PC-3 (cell line): ENCODE data around the gene SNAPC2. TPM values are rescaled to one million over a fixed set of nuclear protein-coding genes. Genes with fewer than 3 reads are reported as not detected.
A peak's percentile ranks its signal among the peaks of the same experiment; 100 is the strongest.

ENCODE experiments used
- ATAC-seq: fragments of 200-7000 bp; cut with Tn5 transposase; 2 replicates; pipeline ENCODE4 v1.9.1; 2020; ENCODE audit warnings: mild to moderate bottlenecking, moderate library complexity
- BruUV-seq: library from RNA; stranded (reverse); fragments of 400-500 nt; replicated peaks from 2 replicates; lab custom pipeline; 2021; lab: Mats Ljungman, UMichigan
- CTCF ChIA-PET: fragments of 300-600 bp; sonication (Branson Sonifier 250); formaldehyde crosslinking; loops from one replicate; lab custom pipeline; 2022; ENCODE audit warnings: antibody characterized with exemption; lab: Charles Lee
- POLR2A ChIA-PET: fragments of 300-600 bp; sonication (Branson Sonifier 250); formaldehyde crosslinking; loops from one replicate; lab custom pipeline; 2022; ENCODE audit warnings: antibody characterized with exemption; ENCODE audit not compliant: unreplicated experiment; lab: Charles Lee
- DNase-seq: peaks from one replicate; pipeline ENCODE4 v3.0.0-alpha.2; 2015
- H2AFZ ChIP-seq: fragments of 300-600 bp; sonication (generic); 2 replicates; pipeline ENCODE4 v1.6.0; 2016; ENCODE audit warnings: antibody characterized with exemption, low read length
- H3F3A ChIP-seq: fragments of 300-600 bp; sonication (generic); one replicate; pipeline ENCODE4 v1.6.0; 2017; ENCODE audit warnings: antibody characterized with exemption, low read length, control low read depth, mild to moderate bottlenecking; ENCODE audit not compliant: unreplicated experiment
- H3K27ac ChIP-seq: fragments of 300-600 bp; sonication (generic); 2 replicates; pipeline ENCODE4 v1.5.1; 2016; ENCODE audit warnings: mild to moderate bottlenecking, low read length
- H3K27me3 ChIP-seq: fragments of 300-600 bp; sonication (generic); 2 replicates; pipeline ENCODE4 v1.6.1; 2016; ENCODE audit warnings: low read length, mixed read lengths
- H3K36me3 ChIP-seq: fragments of 300-600 bp; sonication (generic); 2 replicates; pipeline ENCODE4 v1.6.1; 2016; ENCODE audit warnings: low read depth, mixed run types, low read length, mixed read lengths
- H3K4me1 ChIP-seq: fragments of 300-600 bp; sonication (generic); 2 replicates; pipeline ENCODE4 v1.5.1; 2016; ENCODE audit warnings: low read length; ENCODE audit not compliant: insufficient read depth
- H3K4me2 ChIP-seq: fragments of 300-600 bp; sonication (generic); 2 replicates; pipeline ENCODE4 v1.6.0; 2016; ENCODE audit warnings: low read length
- H3K4me3 ChIP-seq: fragments of 300-600 bp; sonication (generic); 2 replicates; pipeline ENCODE4 v1.5.1; 2016; ENCODE audit warnings: mild to moderate bottlenecking, low read length, mixed read lengths
- H3K79me2 ChIP-seq: fragments of 300-600 bp; sonication (generic); 2 replicates; pipeline ENCODE4 v1.6.1; 2017; ENCODE audit warnings: low read length, mixed read lengths
- H3K9ac ChIP-seq: fragments of 300-600 bp; sonication (generic); 2 replicates; pipeline ENCODE4 v1.6.0; 2016; ENCODE audit warnings: mild to moderate bottlenecking, low read length
- H3K9me2 ChIP-seq: fragments of 300-600 bp; sonication (generic); replicated peaks from 2 replicates; pipeline ENCODE4 v1.6.1; 2016; ENCODE audit warnings: mixed run types, low read length, mixed read lengths
- H3K9me3 ChIP-seq: fragments of 300-600 bp; sonication (generic); 2 replicates; pipeline ENCODE4 v1.6.1; 2016; ENCODE audit warnings: low read length, mixed read lengths
- H4K20me1 ChIP-seq: fragments of 300-600 bp; sonication (generic); 2 replicates; pipeline ENCODE4 v1.6.1; 2016; ENCODE audit warnings: low read length, mixed read lengths
- CTCF ChIP-seq: fragments of 300-600 bp; sonication (generic); conservative IDR thresholded peaks from 2 replicates; pipeline ENCODE4 v1.5.1; 2017; ENCODE audit warnings: antibody characterized with exemption, low read depth, mild to moderate bottlenecking, low read length
- EZH2 ChIP-seq: fragments of 300-600 bp; sonication (generic); IDR thresholded peaks from one replicate; pipeline ENCODE4 v1.6.1; 2017; ENCODE audit warnings: antibody characterized with exemption, mild to moderate bottlenecking, low read length; ENCODE audit not compliant: unreplicated experiment
- EZH2phosphoT487 ChIP-seq: fragments of 300-600 bp; sonication (generic); IDR thresholded peaks from 2 replicates; pipeline ENCODE4 v1.6.1; 2018; ENCODE audit warnings: mild to moderate bottlenecking, antibody characterized with exemption, low read length, borderline replicate concordance
- intact Hi-C: fragments of 100-400 bp; cut with micrococcal nuclease; formaldehyde crosslinking; loops from 2 replicates; pipeline ENCODE4 v1.9.0; 2023
- total RNA-seq: library from RNA; depleted of rRNA; stranded (reverse); fragments of >200 nt; gene quantifications from 2 replicates; pipeline ENCODE4 v1.2.3, GENCODE V29; 2014

The SNAPC2 gene
- total RNA-seq, 1 experiment from 2014 or later = 40.1 TPM

DNA sequence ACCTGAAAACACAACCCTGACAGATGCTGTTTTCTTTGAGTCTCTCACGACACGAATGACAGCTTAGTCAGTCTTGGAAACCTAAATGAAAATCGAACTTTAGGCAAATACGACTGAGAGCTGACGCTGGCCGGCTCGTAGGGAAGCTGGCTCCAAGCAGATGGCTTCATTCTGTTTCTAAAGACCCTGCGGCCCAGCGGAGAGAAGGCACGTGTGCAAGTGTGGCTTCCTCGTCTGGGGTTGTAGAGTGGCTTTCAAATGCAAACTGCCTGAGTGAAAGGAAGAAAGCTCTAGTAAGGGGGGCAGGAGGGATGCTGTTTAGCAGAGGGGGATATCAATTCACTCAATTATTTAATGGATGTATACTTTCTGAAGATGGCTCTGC is 49.4 kb downstream of the SNAPC2 start:
- no TSS peak for BruUV-seq
- TF ChIP-seq EZH2 = no peak
- TF ChIP-seq EZH2phosphoT487 = no peak
- TF ChIP-seq CTCF = no peak
- no peaks in the 10 kb centered on the region for H3K9me2 ChIP-seq
- DNase-seq = no peak
- H3K27ac ChIP-seq = no peak overlapping the region
- H4K20me1 ChIP-seq = 0 out of 2 replicates have a peak, but pooled peaks cover 3% of the 10 kb centered on the region
- no peaks in the 10 kb centered on the region for H3F3A ChIP-seq
- H2AFZ ChIP-seq = no peak overlapping the region
- no peaks in the 10 kb centered on the region for H3K27me3 ChIP-seq
- CTCF ChIA-PET = no interaction called here
- no peak overlapping the region for H3K4me3 ChIP-seq
- POLR2A ChIA-PET = no interaction called here
- no peaks in the 10 kb centered on the region for H3K9me3 ChIP-seq
- peaks cover 8% of the 10 kb centered on the region; the same call in 1 of the 2 replicates for H3K4me1 ChIP-seq
- intact Hi-C loops = no loop called here
- no peak overlapping the region for H3K9ac ChIP-seq
- no peak for ATAC-seq
- no peak overlapping the region for H3K4me2 ChIP-seq
- no peaks in the 10 kb centered on the region for H3K79me2 ChIP-seq
- H3K36me3 ChIP-seq = peaks cover 47% of the 10 kb centered on the region

- Histone ChIP-seq H3K4me3 (no peak overlapping the region), H3K9ac (no peak overlapping the region), H4K20me1 (0 out of 2 replicates have a peak, but pooled peaks cover 3% of the 10 kb centered on the region), H3K27ac (no peak overlapping the region), H3K36me3 (peaks cover 46% of the 10 kb centered on the region), H3K9me2 (no peaks in the 10 kb centered on the region), H3K4me2 (no peak overlapping the region), H3K27me3 (no peaks in the 10 kb centered on the region), H2AFZ (no peak overlapping the region), H3K9me3 (no peaks in the 10 kb centered on the region), H3F3A (no peaks in the 10 kb centered on the region), H3K4me1 (peaks cover 3% of the 10 kb centered on the region; the same call in 1 of the 2 replicates), H3K79me2 (no peaks in the 10 kb centered on the region)
- intact Hi-C loops = loop anchor here (1.0 to 2.0 kb wide), 2 partner anchors 31 to 98 kb away; no protein-coding TSS in a partner anchor
- TF ChIP-seq CTCF = peak; percentile 98
- no peak for TF ChIP-seq EZH2phosphoT487
- peak; percentile 77 for ATAC-seq
- peak; percentile 76 for DNase-seq
- ChIA-PET CTCF (interaction anchor here (1.5 kb wide), 1 partner anchor 32 kb away, joined by 5 read pairs; no protein-coding TSS in a partner anchor), POLR2A (interaction anchor here (0.6 kb wide), 1 partner anchor 186 kb away, joined by 4 read pairs; no protein-coding TSS in a partner anchor)
- no TSS peak for BruUV-seq
These were observed 50.7 kb downstream of the SNAPC2 start for GRCh38 chr19:7970716-7971448.
